ENCODE data around the gene EIF4E2.

GRCh38 chr2:232503809-232504323, 46.6 kb upstream of the EIF4E2 start:
- TF ChIP-seq POLR2AphosphoS5 (IDR thresholded peaks at IDR 0.05; ENCODE audit: low read depth, low read length) = no peak
- TF ChIP-seq POLR2A (IDR thresholded peaks at IDR 0.05; ENCODE audit: low read depth, low read length) = no peak
